ENCODE data around the gene NT5C2.

DNA sequence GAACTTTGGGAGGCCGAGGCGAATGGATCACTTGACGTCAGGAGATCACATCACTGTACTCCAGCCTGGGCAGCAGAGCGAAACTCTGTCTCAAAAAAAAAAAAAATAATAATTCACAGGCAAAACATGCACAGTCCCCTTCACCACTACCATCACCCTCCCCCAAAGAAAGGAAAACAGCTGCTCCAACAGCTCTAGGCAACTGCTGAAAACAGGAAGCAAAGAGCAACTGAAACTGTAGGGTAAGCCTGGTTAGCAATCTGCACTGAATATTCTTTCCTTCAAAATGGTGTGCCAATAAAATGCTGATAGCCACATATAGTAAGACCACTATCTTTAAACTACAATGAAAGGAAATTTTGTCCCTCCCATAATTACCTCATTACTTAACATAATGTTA is 11.8 kb downstream of the NT5C2 start:
- TF ChIP-seq, protein P1, sequence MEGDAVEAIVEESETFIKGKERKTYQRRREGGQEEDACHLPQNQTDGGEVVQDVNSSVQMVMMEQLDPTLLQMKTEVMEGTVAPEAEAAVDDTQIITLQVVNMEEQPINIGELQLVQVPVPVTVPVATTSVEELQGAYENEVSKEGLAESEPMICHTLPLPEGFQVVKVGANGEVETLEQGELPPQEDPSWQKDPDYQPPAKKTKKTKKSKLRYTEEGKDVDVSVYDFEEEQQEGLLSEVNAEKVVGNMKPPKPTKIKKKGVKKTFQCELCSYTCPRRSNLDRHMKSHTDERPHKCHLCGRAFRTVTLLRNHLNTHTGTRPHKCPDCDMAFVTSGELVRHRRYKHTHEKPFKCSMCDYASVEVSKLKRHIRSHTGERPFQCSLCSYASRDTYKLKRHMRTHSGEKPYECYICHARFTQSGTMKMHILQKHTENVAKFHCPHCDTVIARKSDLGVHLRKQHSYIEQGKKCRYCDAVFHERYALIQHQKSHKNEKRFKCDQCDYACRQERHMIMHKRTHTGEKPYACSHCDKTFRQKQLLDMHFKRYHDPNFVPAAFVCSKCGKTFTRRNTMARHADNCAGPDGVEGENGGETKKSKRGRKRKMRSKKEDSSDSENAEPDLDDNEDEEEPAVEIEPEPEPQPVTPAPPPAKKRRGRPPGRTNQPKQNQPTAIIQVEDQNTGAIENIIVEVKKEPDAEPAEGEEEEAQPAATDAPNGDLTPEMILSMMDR (IDR thresholded peaks at IDR 0.05) = no peak
- TF ChIP-seq POLR2A (IDR thresholded peaks at IDR 0.05) = no peak

Data from lower leg skin (tissue), 3 donors.